Measurements from ENCODE around the gene AFG1L. TPM values are rescaled to one million over a fixed set of nuclear protein-coding genes. Genes with fewer than 3 reads are reported as not detected.

AFG1L gene
- polyA plus RNA-seq, 1 of the 3 experiments (the other 2 are of a cell fraction): 0.71 TPM

DNA sequence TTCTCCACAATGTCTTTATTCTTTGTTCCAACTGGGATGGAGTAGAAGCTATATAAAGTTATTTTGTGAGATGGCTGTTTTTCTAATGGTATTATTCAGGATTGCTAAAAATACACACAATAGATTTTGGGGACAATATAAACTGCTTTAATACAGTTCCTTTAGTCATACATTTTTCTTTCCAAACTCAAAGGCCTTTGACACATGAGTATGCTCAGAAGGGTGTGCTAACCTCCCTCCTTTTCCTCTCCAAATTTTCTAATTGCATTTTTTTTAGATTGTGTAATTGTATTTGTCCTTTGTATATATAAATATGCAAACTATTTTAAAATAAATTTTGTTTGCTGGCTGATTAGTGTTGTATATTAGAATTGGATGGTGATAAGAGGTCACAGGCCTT is 146.3 kb downstream of the AFG1L start (continued):
- TF ChIP-seq, protein P1, sequence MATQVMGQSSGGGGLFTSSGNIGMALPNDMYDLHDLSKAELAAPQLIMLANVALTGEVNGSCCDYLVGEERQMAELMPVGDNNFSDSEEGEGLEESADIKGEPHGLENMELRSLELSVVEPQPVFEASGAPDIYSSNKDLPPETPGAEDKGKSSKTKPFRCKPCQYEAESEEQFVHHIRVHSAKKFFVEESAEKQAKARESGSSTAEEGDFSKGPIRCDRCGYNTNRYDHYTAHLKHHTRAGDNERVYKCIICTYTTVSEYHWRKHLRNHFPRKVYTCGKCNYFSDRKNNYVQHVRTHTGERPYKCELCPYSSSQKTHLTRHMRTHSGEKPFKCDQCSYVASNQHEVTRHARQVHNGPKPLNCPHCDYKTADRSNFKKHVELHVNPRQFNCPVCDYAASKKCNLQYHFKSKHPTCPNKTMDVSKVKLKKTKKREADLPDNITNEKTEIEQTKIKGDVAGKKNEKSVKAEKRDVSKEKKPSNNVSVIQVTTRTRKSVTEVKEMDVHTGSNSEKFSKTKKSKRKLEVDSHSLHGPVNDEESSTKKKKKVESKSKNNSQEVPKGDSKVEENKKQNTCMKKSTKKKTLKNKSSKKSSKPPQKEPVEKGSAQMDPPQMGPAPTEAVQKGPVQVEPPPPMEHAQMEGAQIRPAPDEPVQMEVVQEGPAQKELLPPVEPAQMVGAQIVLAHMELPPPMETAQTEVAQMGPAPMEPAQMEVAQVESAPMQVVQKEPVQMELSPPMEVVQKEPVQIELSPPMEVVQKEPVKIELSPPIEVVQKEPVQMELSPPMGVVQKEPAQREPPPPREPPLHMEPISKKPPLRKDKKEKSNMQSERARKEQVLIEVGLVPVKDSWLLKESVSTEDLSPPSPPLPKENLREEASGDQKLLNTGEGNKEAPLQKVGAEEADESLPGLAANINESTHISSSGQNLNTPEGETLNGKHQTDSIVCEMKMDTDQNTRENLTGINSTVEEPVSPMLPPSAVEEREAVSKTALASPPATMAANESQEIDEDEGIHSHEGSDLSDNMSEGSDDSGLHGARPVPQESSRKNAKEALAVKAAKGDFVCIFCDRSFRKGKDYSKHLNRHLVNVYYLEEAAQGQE (IDR thresholded peaks at IDR 0.05; ENCODE audit: low read depth, low read length): no peak
- TF ChIP-seq, protein P2, sequence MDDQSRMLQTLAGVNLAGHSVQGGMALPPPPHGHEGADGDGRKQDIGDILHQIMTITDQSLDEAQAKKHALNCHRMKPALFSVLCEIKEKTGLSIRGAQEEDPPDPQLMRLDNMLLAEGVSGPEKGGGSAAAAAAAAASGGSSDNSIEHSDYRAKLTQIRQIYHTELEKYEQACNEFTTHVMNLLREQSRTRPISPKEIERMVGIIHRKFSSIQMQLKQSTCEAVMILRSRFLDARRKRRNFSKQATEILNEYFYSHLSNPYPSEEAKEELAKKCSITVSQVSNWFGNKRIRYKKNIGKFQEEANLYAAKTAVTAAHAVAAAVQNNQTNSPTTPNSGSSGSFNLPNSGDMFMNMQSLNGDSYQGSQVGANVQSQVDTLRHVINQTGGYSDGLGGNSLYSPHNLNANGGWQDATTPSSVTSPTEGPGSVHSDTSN (IDR thresholded peaks at IDR 0.05): no peak
- no peak for TF ChIP-seq TCF12 (IDR thresholded peaks at IDR 0.05)
- no peak for TF ChIP-seq CHD2 (IDR thresholded peaks at IDR 0.05; ENCODE audit: low read length, partially characterized antibody)
- TF ChIP-seq TAF1 (IDR thresholded peaks at IDR 0.05; ENCODE audit: borderline replicate concordance, low read depth, low read length): no peak
- TF ChIP-seq YY1 (IDR thresholded peaks at IDR 0.05; ENCODE audit: low read depth): no peak
- TF ChIP-seq RXRA (IDR thresholded peaks at IDR 0.05; ENCODE audit: borderline replicate concordance, low read depth): no peak
- TF ChIP-seq, protein P3, sequence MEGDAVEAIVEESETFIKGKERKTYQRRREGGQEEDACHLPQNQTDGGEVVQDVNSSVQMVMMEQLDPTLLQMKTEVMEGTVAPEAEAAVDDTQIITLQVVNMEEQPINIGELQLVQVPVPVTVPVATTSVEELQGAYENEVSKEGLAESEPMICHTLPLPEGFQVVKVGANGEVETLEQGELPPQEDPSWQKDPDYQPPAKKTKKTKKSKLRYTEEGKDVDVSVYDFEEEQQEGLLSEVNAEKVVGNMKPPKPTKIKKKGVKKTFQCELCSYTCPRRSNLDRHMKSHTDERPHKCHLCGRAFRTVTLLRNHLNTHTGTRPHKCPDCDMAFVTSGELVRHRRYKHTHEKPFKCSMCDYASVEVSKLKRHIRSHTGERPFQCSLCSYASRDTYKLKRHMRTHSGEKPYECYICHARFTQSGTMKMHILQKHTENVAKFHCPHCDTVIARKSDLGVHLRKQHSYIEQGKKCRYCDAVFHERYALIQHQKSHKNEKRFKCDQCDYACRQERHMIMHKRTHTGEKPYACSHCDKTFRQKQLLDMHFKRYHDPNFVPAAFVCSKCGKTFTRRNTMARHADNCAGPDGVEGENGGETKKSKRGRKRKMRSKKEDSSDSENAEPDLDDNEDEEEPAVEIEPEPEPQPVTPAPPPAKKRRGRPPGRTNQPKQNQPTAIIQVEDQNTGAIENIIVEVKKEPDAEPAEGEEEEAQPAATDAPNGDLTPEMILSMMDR (IDR thresholded peaks at IDR 0.05): no peak

DNA sequence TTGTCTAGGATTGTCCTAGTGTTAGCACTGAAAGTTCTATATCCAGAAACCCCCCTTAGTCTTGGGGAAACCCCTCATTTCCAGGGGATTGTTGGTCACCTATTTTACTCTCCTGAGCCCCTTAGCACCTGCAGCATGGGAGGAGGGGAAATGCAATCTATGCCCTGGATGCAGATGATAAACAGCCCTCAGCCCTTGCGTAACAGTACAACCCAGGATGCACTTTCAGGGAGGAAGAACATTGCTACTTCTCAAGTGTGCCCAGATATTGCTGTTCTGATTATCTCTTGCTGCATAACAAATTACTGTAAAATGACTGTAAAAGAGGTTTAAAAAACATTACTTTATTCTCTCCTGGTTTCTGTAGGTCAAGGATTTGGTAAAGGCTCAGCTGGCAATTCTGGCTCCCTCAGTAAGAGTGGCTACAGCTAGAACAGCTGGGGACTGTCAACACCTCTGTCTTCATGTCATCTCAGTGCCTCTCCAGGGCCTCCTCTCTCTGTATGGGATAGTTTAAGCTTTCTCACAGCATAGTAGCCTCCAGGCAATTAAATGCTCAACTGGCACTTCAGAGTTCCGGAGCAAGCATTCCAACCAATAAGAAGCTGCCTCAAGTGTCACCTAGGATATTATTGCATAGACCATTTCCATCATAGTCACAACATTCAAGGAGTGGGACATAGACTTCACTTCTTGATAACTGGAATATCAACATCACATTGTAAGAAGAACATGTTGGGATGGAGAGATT is 148.1 kb downstream of the AFG1L start:
- Histone ChIP-seq H2AFZ (ENCODE audit: low read depth) (no peak overlapping the region), H3K27ac (ENCODE audit: low read depth in 2 of 2, low read length in 1 of 2) (no peak overlapping the region), H3K36me3 (replicated peaks in 1 of 2; ENCODE audit: control insufficient read depth in 1 of 2, insufficient read depth in 2 of 2, low read length in 1 of 2) (no peaks in the 10 kb centered on the region), H3K4me3 (ENCODE audit: low read depth in 2 of 2, low read length in 1 of 2) (no peak overlapping the region), H3K4me1 (ENCODE audit: control insufficient read depth in 1 of 2, insufficient read depth in 2 of 2, low read depth in 1 of 2, low read length in 1 of 2) (no peaks in the 10 kb centered on the region), H3F3A (replicated peaks; ENCODE audit: insufficient read depth) (no peaks in the 10 kb centered on the region), H3K27me3 (ENCODE audit: insufficient read depth) (no peaks in the 10 kb centered on the region), H3K9me2 (no peaks in the 10 kb centered on the region), H3K4me2 (no peak overlapping the region), H4K20me1 (ENCODE audit: insufficient read depth) (no peaks in the 10 kb centered on the region), H3K9me3 (no peaks in the 10 kb centered on the region), H3K9ac (no peak overlapping the region), H3K79me2 (ENCODE audit: insufficient read depth) (no peaks in the 10 kb centered on the region)
- no peak for DNase-seq
- WGBS (ENCODE audit: low lambda C conversion rate): 96% methylated on average over 2 of the region's 2 CpGs
- no peak for TF ChIP-seq RFX5 (IDR thresholded peaks at IDR 0.05; ENCODE audit: low read length)
- no peak for TF ChIP-seq RXRA (IDR thresholded peaks at IDR 0.05; ENCODE audit: borderline replicate concordance, low read depth)
- TF ChIP-seq, protein P4, sequence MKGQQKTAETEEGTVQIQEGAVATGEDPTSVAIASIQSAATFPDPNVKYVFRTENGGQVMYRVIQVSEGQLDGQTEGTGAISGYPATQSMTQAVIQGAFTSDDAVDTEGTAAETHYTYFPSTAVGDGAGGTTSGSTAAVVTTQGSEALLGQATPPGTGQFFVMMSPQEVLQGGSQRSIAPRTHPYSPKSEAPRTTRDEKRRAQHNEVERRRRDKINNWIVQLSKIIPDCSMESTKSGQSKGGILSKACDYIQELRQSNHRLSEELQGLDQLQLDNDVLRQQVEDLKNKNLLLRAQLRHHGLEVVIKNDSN (IDR thresholded peaks at IDR 0.05; ENCODE audit: borderline replicate concordance, low read depth): no peak
- TF ChIP-seq GATA2 (CRISPR knock-in tag; IDR thresholded peaks at IDR 0.05): no peak
- CTCF ChIA-PET: interaction anchor here (1.1 to 1.4 kb wide), 2 partner anchors 25 to 49 kb away, joined by 3 to 4 read pairs; no protein-coding TSS in a partner anchor
- POLR2A ChIA-PET: no interaction called here

Data from SK-N-SH (cell line).